GM12875 (cell line): Measurements from ENCODE around the gene CELF4.

ENCODE experiments used
- H3K4me3 ChIP-seq: one replicate; pipeline ENCODE4 v1.5.1; 2011; ENCODE audit warnings: low read depth, low read length, control low read depth
- CTCF ChIP-seq: IDR thresholded peaks from 2 replicates; pipeline ENCODE4 v1.5.1; 2011; ENCODE audit warnings: low read depth, mild to moderate bottlenecking, control low read depth, inconsistent platforms, low read length, moderate library complexity, borderline replicate concordance; ENCODE audit not compliant: insufficient read depth

Gene CELF4

GRCh38 chr18:37405772-37406171 is 159.8 kb downstream of the CELF4 start:
- H3K4me3 ChIP-seq = no peak overlapping the region
- no peak for TF ChIP-seq CTCF

GRCh38 chr18:37405229-37405628 is 160.4 kb downstream of the CELF4 start:
- H3K4me3 ChIP-seq = no peak overlapping the region
- TF ChIP-seq CTCF = no peak

- no peak for TF ChIP-seq CTCF
- no peak overlapping the region for H3K4me3 ChIP-seq
Measured at GRCh38 chr18:37403788-37404187, 161.8 kb downstream of the CELF4 start.

- H3K4me3 ChIP-seq = no peak overlapping the region
- no peak for TF ChIP-seq CTCF
Measured at GRCh38 chr18:37403100-37403781, 162.4 kb downstream of the CELF4 start.

- no peak for TF ChIP-seq CTCF
- H3K4me3 ChIP-seq = no peak overlapping the region
Measured at GRCh38 chr18:37402735-37403099, 162.9 kb downstream of the CELF4 start.

GRCh38 chr18:37400802-37401201 is 164.8 kb downstream of the CELF4 start:
- no peak overlapping the region for H3K4me3 ChIP-seq
- no peak for TF ChIP-seq CTCF

GRCh38 chr18:37398248-37398920 is 167.2 kb downstream of the CELF4 start:
- no peak overlapping the region for H3K4me3 ChIP-seq
- no peak for TF ChIP-seq CTCF
